AG04449 (cell line): ENCODE data around the gene KCNS3.

ENCODE experiments used
- CTCF ChIA-PET: fragments of 350-600 bp; formaldehyde crosslinking; extraction: SDS; loops from one replicate; lab custom pipeline; 2021; ENCODE audit warnings: antibody characterized with exemption; lab: Yijun Ruan, JAX
- POLR2A ChIA-PET: fragments of 400-600, 350-600 bp; formaldehyde crosslinking; extraction: SDS; loops from one replicate; lab custom pipeline; 2020; ENCODE audit warnings: antibody characterized with exemption, inconsistent platforms; lab: Yijun Ruan, JAX
- DNase-seq: peaks from one replicate; pipeline ENCODE4 v3.0.0-alpha.2; 2010; ENCODE audit warnings: low read depth, low spot score
- H3K4me3 ChIP-seq: 2 replicates; pipeline ENCODE4 v1.5.1; 2011; ENCODE audit warnings: low read depth, mild to moderate bottlenecking, control low read depth, low read length
- CTCF ChIP-seq: IDR thresholded peaks from one replicate; pipeline ENCODE4 v1.5.1; 2011; ENCODE audit warnings: mild to moderate bottlenecking, moderate library complexity, low read length, control low read depth, inconsistent platforms; ENCODE audit not compliant: insufficient read depth; ENCODE audit errors: missing control alignments

Gene KCNS3

DNA sequence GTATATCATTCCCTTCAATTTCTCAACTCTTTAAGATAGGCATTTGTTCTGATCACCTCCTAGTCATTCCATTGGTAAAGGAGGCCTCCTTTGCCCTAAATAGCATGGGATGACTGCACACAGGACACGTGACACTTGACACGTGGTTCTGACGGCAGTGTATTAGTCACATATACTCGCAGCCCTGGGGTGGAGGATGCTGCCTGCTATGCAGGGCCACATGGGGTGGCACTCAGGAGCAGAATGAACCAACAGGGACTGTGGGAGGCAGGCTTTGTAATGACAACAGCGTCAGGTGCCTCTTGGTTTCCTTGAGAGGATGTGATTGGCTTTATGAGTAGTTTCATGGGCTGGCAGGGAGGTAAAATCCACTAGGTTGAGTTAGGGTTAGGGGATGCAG, 9.3 kb upstream of the KCNS3 start:
- ChIA-PET POLR2A (no interaction called here), CTCF (interaction anchor here (1.5 kb wide), 2 partner anchors 17 to 280 kb away, joined by 4 to 6 read pairs; no protein-coding TSS in a partner anchor)
- H3K4me3 ChIP-seq = no peak overlapping the region
- no peak for DNase-seq
- no peak for TF ChIP-seq CTCF

- TF ChIP-seq CTCF = no peak
- no peak for DNase-seq
- CTCF ChIA-PET = no interaction called here
- no peak overlapping the region for H3K4me3 ChIP-seq
- POLR2A ChIA-PET = no interaction called here
Measured at GRCh38 chr2:17871639-17872038, 6.8 kb upstream of the KCNS3 start.

DNA sequence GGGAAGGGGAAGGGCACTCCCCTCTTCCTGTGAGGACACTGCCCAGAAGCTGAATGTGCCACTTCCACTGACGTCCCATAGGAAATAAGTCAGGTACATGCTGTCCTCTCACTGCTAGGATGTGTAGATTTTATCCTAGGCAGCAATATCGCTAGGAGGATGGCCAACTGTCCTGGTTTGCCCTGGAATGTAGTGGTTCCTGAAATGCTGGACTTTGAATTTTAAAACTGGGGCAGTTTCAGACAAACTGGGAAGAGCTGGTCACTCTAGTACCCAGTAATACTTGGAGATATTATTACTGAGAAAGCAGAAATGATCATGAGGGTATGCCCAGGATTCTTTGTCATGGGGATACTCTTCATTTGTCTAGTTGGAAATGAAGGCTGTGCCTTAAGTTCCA, 5.4 kb upstream of the KCNS3 start:
- H3K4me3 ChIP-seq = no peak overlapping the region
- DNase-seq = no peak
- POLR2A ChIA-PET = no interaction called here
- CTCF ChIA-PET = interaction anchor here (0.8 kb wide), 1 partner anchor 276 kb away, joined by 3 read pairs; no protein-coding TSS in a partner anchor
- no peak for TF ChIP-seq CTCF

- CTCF ChIA-PET = interaction anchor here (0.6 to 2.4 kb wide), 3 partner anchors 46 to 273 kb away, joined by 3 to 9 read pairs (median 3); no protein-coding TSS in a partner anchor
- no peak for TF ChIP-seq CTCF
- H3K4me3 ChIP-seq = no peak overlapping the region
- POLR2A ChIA-PET = no interaction called here
- no peak for DNase-seq
Measured at GRCh38 chr2:17876590-17876989, 1.9 kb upstream of the KCNS3 start.

DNA sequence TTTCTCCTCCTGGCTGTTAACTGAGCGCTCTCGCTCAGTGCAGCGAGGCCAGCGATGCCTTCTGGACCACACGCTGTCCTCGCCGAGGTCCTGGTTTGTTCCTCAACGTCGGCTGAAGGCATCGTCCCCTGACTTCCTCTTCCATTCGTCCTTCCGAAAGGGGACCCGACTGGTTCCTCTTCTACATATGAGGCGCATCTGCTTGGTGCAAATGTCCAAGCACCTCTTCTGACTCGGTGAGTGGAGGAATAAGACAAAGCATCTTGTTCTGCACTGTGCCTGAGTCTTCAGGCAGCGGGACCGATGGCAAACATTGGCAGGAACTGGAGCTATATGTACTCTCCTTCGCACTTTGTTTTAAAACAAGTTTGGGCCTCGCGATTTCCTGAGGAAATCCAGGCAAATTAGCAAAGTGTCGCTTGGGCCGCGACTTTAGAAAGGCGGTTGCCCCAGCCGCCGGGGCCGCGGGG, 621 bp upstream of the KCNS3 start:
- POLR2A ChIA-PET = no interaction called here
- no peak for DNase-seq
- peak overlapping the region; percentile 46 for H3K4me3 ChIP-seq
- CTCF ChIA-PET = interaction anchor here (1.1 to 2.5 kb wide), 5 partner anchors 23 to 299 kb away, joined by 3 to 11 read pairs (median 3); no protein-coding TSS in a partner anchor
- no peak for TF ChIP-seq CTCF

DNA sequence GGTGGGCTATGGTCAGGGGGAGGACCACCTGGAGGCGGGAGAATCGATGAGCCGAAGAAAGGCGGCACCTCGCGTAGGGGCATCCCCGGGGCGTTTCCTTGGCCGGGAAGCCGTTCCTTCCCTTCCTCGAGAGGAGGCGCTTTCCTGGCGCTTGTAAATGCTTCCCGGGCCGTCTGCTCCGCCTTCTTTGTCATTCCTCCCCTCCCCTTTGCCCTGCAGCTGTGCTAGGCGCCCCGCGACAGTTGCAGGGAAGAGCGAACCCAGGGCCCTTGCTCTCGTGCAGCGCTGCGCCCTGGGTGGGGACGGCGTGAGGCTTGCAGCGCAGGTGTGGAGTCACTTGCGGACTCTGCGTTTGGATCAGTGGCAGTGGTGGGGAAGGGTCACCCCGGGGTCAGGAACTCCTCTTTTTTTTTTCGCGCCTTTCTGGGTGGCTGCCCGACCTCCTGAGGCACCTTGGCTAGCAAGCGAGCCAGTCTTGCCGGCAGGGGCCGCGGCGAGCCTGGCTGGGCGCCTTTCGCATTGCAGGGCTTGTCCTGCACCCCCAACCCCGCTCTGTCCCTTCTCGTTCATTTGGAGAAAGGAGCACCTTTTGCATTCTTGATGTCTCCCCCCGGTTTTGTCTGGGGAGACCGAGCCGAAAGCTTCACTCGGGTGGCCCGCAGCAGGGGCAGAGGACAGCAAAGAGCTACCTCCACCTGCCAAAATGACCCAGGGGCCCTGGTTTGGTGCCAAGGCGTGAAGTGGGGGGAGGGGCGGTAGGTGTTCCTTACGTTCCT, 858 bp downstream of the KCNS3 start:
- POLR2A ChIA-PET = no interaction called here
- no peak for DNase-seq
- TF ChIP-seq CTCF = peak; percentile 25
- CTCF ChIA-PET = interaction anchor here (1.0 to 2.5 kb wide), 8 partner anchors 31 to 299 kb away, joined by 3 to 11 read pairs (median 3); no protein-coding TSS in a partner anchor
- peak overlapping the region; percentile 54 for H3K4me3 ChIP-seq
